IMR-90 (cell line): ENCODE measurements around the gene FAM204A. TPM values are rescaled to one million over a fixed set of nuclear protein-coding genes. Genes with fewer than 3 reads are reported as not detected.

Source experiments
- ATAC-seq: fragments of 200-7000 bp; cut with Tn5 transposase; 2 replicates; pipeline ENCODE4 v1.9.1; 2020; ENCODE audit warnings: low read depth, mild to moderate bottlenecking, moderate library complexity
- BruUV-seq: library from RNA; stranded (reverse); fragments of 400-500 nt; replicated peaks from 2 replicates; lab custom pipeline; 2021; lab: Mats Ljungman, UMichigan
- CTCF ChIA-PET: fragments of 300-600 bp; formaldehyde crosslinking; extraction: SDS; loops from one replicate; lab custom pipeline; 2021; ENCODE audit warnings: antibody characterized with exemption; lab: Yijun Ruan, JAX
- POLR2A ChIA-PET: fragments of 300-600 bp; sonication (Branson Sonifier 250); formaldehyde crosslinking; loops from one replicate; lab custom pipeline; 2022; ENCODE audit warnings: antibody characterized with exemption; ENCODE audit not compliant: unreplicated experiment; lab: Charles Lee
- DNase-seq: peaks from one replicate; pipeline ENCODE4 v3.0.0; 2013
- H2AFZ ChIP-seq: replicated peaks from 2 replicates; pipeline ENCODE3; 2013; ENCODE audit warnings: low read length, mild to moderate bottlenecking; ENCODE audit not compliant: poor library complexity
- H2AK5ac ChIP-seq: 2 replicates; pipeline ENCODE4 v1.6.1; 2013; ENCODE audit warnings: low read depth, low read length, inconsistent platforms
- H2AK9ac ChIP-seq: replicated peaks from 2 replicates; pipeline ENCODE3; 2013; ENCODE audit warnings: mild to moderate bottlenecking, low read depth, low read length, moderate library complexity; ENCODE audit not compliant: poor library complexity
- H2BK120ac ChIP-seq: 2 replicates; pipeline ENCODE4 v1.6.1; 2013; ENCODE audit warnings: low read depth, low read length, inconsistent platforms
- H2BK15ac ChIP-seq: 3 replicates; pipeline ENCODE4 v1.6.1; 2013; ENCODE audit warnings: low read depth, low read length, inconsistent platforms
- H2BK20ac ChIP-seq: 2 replicates; pipeline ENCODE4 v1.6.1; 2013; ENCODE audit warnings: low read depth, mild to moderate bottlenecking, inconsistent platforms, low read length, moderate library complexity
- H2BK5ac ChIP-seq: 2 replicates; pipeline ENCODE4 v1.6.1; 2013; ENCODE audit warnings: mild to moderate bottlenecking, low read depth, low read length, inconsistent platforms; ENCODE audit not compliant: poor library complexity, severe bottlenecking
- H3K14ac ChIP-seq: replicated peaks from 2 replicates; pipeline ENCODE4 v1.6.1; 2013; ENCODE audit warnings: low read depth, low read length, inconsistent platforms
- H3K18ac ChIP-seq: 2 replicates; pipeline ENCODE4 v1.6.1; 2013; ENCODE audit warnings: low read depth, low read length, control low read depth
- H3K23ac ChIP-seq: 2 replicates; pipeline ENCODE4 v1.6.1; 2013; ENCODE audit warnings: low read depth, low read length, inconsistent platforms
- H3K27ac ChIP-seq: 2 replicates; pipeline ENCODE4 v1.5.1; 2013; ENCODE audit warnings: mild to moderate bottlenecking, control low read depth, low read length; ENCODE audit not compliant: insufficient read depth
- H3K27me3 ChIP-seq: 2 replicates; pipeline ENCODE4 v1.6.1; 2013; ENCODE audit warnings: low read length; ENCODE audit not compliant: control insufficient read depth, insufficient read depth
- H3K36me3 ChIP-seq: 2 replicates; pipeline ENCODE4 v1.6.1; 2013; ENCODE audit warnings: low read length, mixed read lengths; ENCODE audit not compliant: control insufficient read depth, insufficient read depth
- H3K4ac ChIP-seq: 2 replicates; pipeline ENCODE4 v1.6.1; 2013; ENCODE audit warnings: low read depth, low read length, inconsistent platforms
- H3K4me1 ChIP-seq: 2 replicates; pipeline ENCODE4 v1.6.1; 2013; ENCODE audit warnings: low read length, mixed read lengths; ENCODE audit not compliant: control insufficient read depth, insufficient read depth
- H3K4me2 ChIP-seq: 2 replicates; pipeline ENCODE4 v1.6.1; 2013; ENCODE audit warnings: low read depth, mild to moderate bottlenecking, control low read depth, low read length, moderate library complexity
- H3K4me3 ChIP-seq: 2 replicates; pipeline ENCODE4 v1.5.1; 2013; ENCODE audit warnings: low read depth, mild to moderate bottlenecking, control low read depth, low read length, moderate library complexity; ENCODE audit not compliant: insufficient read depth
- H3K56ac ChIP-seq: 2 replicates; pipeline ENCODE4 v1.6.1; 2013; ENCODE audit warnings: low read length, inconsistent platforms; ENCODE audit not compliant: insufficient read depth; ENCODE audit errors: extremely low read depth
- H3K79me1 ChIP-seq, 2 experiments: 2 replicates each; pipeline ENCODE4 v1.6.1; 2013; ENCODE audit warnings: low read length in 2 of 2, inconsistent platforms in 1 of 2, low read depth in 1 of 2
- H3K9ac ChIP-seq: 2 replicates; pipeline ENCODE4 v1.6.1; 2013; ENCODE audit warnings: low read depth, low read length, control low read depth
- H3K9me1 ChIP-seq: 2 replicates; pipeline ENCODE4 v1.6.1; 2013; ENCODE audit warnings: low read length, inconsistent platforms; ENCODE audit not compliant: insufficient read depth
- H3K9me3 ChIP-seq: 2 replicates; pipeline ENCODE4 v1.6.1; 2013; ENCODE audit warnings: low read length; ENCODE audit not compliant: control insufficient read depth, insufficient read depth
- H4K20me1 ChIP-seq: 2 replicates; pipeline ENCODE4 v1.6.1; 2013; ENCODE audit warnings: low read length, inconsistent platforms; ENCODE audit not compliant: insufficient read depth
- H4K5ac ChIP-seq: 2 replicates; pipeline ENCODE4 v1.6.1; 2013; ENCODE audit warnings: mild to moderate bottlenecking, low read depth, low read length, control low read depth
- H4K8ac ChIP-seq, 2 experiments: 2 replicates each; pipeline ENCODE4 v1.6.1; 2013; ENCODE audit warnings: low read depth in 2 of 2, low read length in 2 of 2, control low read depth in 1 of 2, inconsistent platforms in 1 of 2
- H4K91ac ChIP-seq: 2 replicates; pipeline ENCODE4 v1.6.1; 2013; ENCODE audit warnings: low read depth, low read length, inconsistent platforms; ENCODE audit not compliant: insufficient read depth
- BHLHE40 ChIP-seq: fragments of 150-350 bp; IDR thresholded peaks from 2 replicates; pipeline ENCODE4 v1.6.1; 2016; ENCODE audit warnings: mild to moderate bottlenecking, low read depth, low read length
- CEBPB ChIP-seq: IDR thresholded peaks from 2 replicates; pipeline ENCODE4 v1.6.1; 2012; ENCODE audit warnings: low read depth, low read length, improper control_type of control experiment
- CHD1 ChIP-seq: IDR thresholded peaks from 2 replicates; pipeline ENCODE4 v1.6.1; 2012; ENCODE audit warnings: low read depth, low read length, improper control_type of control experiment
- CTCF ChIP-seq: conservative IDR thresholded peaks from 2 replicates; pipeline ENCODE4 v1.5.1; 2012; ENCODE audit warnings: mild to moderate bottlenecking, low read depth, low read length, improper control_type of control experiment
- FOS ChIP-seq: fragments of 150-350 bp; IDR thresholded peaks from 2 replicates; pipeline ENCODE4 v1.6.1; 2016; ENCODE audit warnings: low read depth, low read length
- MAFK ChIP-seq: IDR thresholded peaks from 2 replicates; pipeline ENCODE4 v1.6.1; 2012; ENCODE audit warnings: low read depth, low read length, improper control_type of control experiment
- MAZ ChIP-seq: IDR thresholded peaks from 2 replicates; pipeline ENCODE4 v1.6.1; 2012; ENCODE audit warnings: low read depth, mild to moderate bottlenecking, low read length, improper control_type of control experiment, moderate library complexity, borderline replicate concordance
- MXI1 ChIP-seq: IDR thresholded peaks from 2 replicates; pipeline ENCODE4 v1.6.1; 2012; ENCODE audit warnings: low read depth, mild to moderate bottlenecking, low read length, moderate library complexity, borderline replicate concordance
- NFE2L2 ChIP-seq: fragments of 150-350 bp; IDR thresholded peaks from 2 replicates; pipeline ENCODE4 v1.6.1; 2016; ENCODE audit warnings: low read depth, mild to moderate bottlenecking, low read length
- POLR2A ChIP-seq: IDR thresholded peaks from 2 replicates; pipeline ENCODE4 v1.6.1; 2012; ENCODE audit warnings: mild to moderate bottlenecking, low read depth, low read length
- RAD21 ChIP-seq: IDR thresholded peaks from 2 replicates; pipeline ENCODE4 v1.6.1; 2012; ENCODE audit warnings: low read length, improper control_type of control experiment
- RCOR1 ChIP-seq: IDR thresholded peaks from 2 replicates; pipeline ENCODE4 v1.6.1; 2012; ENCODE audit warnings: mild to moderate bottlenecking, low read length, improper control_type of control experiment; ENCODE audit not compliant: insufficient replicate concordance
- RFX5 ChIP-seq: IDR thresholded peaks from 2 replicates; pipeline ENCODE4 v1.8.0; 2012; ENCODE audit warnings: low read depth, mild to moderate bottlenecking, low read length, moderate library complexity
- SMC3 ChIP-seq: fragments of 150-350 bp; IDR thresholded peaks from 2 replicates; pipeline ENCODE4 v1.6.1; 2016; ENCODE audit warnings: low read depth, mild to moderate bottlenecking, antibody characterized with exemption, low read length, moderate library complexity
- WGBS, 2 experiments: methylation state at CpG; one replicate each; pipeline versions ENCODE4 v1.1.5 to v1.1.7; 2013; ENCODE audit warnings: missing lambda C conversion rate in 2 of 2; ENCODE audit not compliant: insufficient read length in 1 of 2; ENCODE audit errors: extremely low coverage in 2 of 2; 5-methylcytosine and 5-hydroxymethylcytosine counted together
- dilution Hi-C: fragments of 300-500 bp; cut with HindIII; formaldehyde crosslinking; loops from one replicate; pipeline ENCODE4 v1.14.3; 2018; ENCODE audit warnings: low sequenced_read_pairs; ENCODE audit not compliant: unreplicated experiment
- in situ Hi-C: fragments of 300-500 bp; cut with MboI; formaldehyde crosslinking; loops from 3 replicates; pipeline ENCODE4 v1.14.3; 2019; ENCODE audit warnings: low sequenced_read_pairs, inconsistent platforms, mixed read lengths
- intact Hi-C: fragments of 100-400 bp; cut with micrococcal nuclease; formaldehyde crosslinking; loops from 2 replicates; pipeline ENCODE4 v1.10.0; 2022
- polyA plus RNA-seq, 3 experiments: library from polyadenylated mRNA; depleted of rRNA; stranded (reverse); fragments of >200 nt; gene quantifications; 2 replicates each; pipeline ENCODE4 v1.2.3, GENCODE V29; 2012; ENCODE audit warnings: low replicate concordance in 1 of 3
- total RNA-seq: library from RNA; depleted of rRNA; stranded (reverse); fragments of >200 nt; gene quantifications from 2 replicates; pipeline ENCODE4 v1.2.3, GENCODE V29; 2012
- TF ChIP-seq, protein P1 (sequence below): fragments of 150-350 bp; IDR thresholded peaks from 2 replicates; pipeline ENCODE4 v1.6.1; 2017; ENCODE audit warnings: mild to moderate bottlenecking, antibody characterized with exemption, low read length, low read depth
- TF ChIP-seq, protein P2 (sequence below): fragments of 150-350 bp; IDR thresholded peaks from 2 replicates; pipeline ENCODE4 v1.6.1; 2016; ENCODE audit warnings: low read depth, mild to moderate bottlenecking, low read length, moderate library complexity, borderline replicate concordance

The FAM204A gene
- total and polyA plus RNA-seq, 2 of the 4 experiments (the other 2 are of a cell fraction) = 23.6 to 54.3 TPM

DNA sequence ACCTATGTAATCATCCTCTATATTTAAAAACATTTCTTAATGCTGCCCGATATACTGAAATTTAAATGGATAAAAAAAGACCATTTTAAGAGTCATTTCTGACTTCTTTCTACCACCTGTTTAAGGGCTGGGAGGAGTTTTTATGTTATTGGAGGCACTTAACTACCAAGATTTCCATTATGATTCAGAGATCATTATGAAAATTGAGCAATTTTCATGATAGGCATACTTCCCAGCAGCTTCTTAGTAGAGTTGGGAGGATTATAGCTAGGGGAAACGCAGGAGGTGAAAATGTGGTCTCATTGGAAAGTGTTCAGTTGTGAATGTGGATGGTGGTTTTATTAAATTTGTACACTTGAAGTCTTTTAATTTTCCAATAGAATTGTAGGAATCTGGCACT is 28.4 kb upstream of the FAM204A start:
- H3K9me1 ChIP-seq = no peaks in the 10 kb centered on the region
- H3K18ac ChIP-seq = no peak overlapping the region
- H2BK120ac ChIP-seq = no peak overlapping the region
- no peak for DNase-seq
- H3K9ac ChIP-seq = no peak overlapping the region
- H3K27me3 ChIP-seq = no peaks in the 10 kb centered on the region; the same call in 1 of the 2 replicates
- no peaks in the 10 kb centered on the region for H3K79me1 ChIP-seq
- no TSS peak for BruUV-seq
- no peak overlapping the region for H4K5ac ChIP-seq
- no peaks in the 10 kb centered on the region for H3K4me1 ChIP-seq
- no peak overlapping the region for H3K4me2 ChIP-seq
- no peak overlapping the region for H2AFZ ChIP-seq
- no peak overlapping the region for H4K91ac ChIP-seq
- no peak overlapping the region for H2AK9ac ChIP-seq
- no peak overlapping the region for H3K4ac ChIP-seq
- H3K9me3 ChIP-seq = no peaks in the 10 kb centered on the region
- H3K36me3 ChIP-seq = no peaks in the 10 kb centered on the region
- H3K4me3 ChIP-seq = no peak overlapping the region
- H3K56ac ChIP-seq = no peak overlapping the region
- H4K8ac ChIP-seq = no peak overlapping the region
- H2BK5ac ChIP-seq = no peak overlapping the region
- H3K27ac ChIP-seq = no peak overlapping the region
- no peak for ATAC-seq
- no peaks in the 10 kb centered on the region for H4K20me1 ChIP-seq
- no peak overlapping the region for H3K23ac ChIP-seq
- ChIA-PET POLR2A (no interaction called here), CTCF (no interaction called here)
- TF ChIP-seq, protein P1, sequence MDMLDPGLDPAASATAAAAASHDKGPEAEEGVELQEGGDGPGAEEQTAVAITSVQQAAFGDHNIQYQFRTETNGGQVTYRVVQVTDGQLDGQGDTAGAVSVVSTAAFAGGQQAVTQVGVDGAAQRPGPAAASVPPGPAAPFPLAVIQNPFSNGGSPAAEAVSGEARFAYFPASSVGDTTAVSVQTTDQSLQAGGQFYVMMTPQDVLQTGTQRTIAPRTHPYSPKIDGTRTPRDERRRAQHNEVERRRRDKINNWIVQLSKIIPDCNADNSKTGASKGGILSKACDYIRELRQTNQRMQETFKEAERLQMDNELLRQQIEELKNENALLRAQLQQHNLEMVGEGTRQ = no peak
- TF ChIP-seq POLR2A (no peak), BHLHE40 (no peak), RFX5 (no peak), RAD21 (no peak), FOS (no peak), MAFK (no peak), CHD1 (no peak), NFE2L2 (no peak), CTCF (no peak), MXI1 (no peak), MAZ (no peak), RCOR1 (no peak), SMC3 (no peak), CEBPB (no peak)
- TF ChIP-seq, protein P2, sequence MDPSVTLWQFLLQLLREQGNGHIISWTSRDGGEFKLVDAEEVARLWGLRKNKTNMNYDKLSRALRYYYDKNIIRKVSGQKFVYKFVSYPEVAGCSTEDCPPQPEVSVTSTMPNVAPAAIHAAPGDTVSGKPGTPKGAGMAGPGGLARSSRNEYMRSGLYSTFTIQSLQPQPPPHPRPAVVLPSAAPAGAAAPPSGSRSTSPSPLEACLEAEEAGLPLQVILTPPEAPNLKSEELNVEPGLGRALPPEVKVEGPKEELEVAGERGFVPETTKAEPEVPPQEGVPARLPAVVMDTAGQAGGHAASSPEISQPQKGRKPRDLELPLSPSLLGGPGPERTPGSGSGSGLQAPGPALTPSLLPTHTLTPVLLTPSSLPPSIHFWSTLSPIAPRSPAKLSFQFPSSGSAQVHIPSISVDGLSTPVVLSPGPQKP = no peak
- in situ Hi-C loops (no loop called here), intact Hi-C loops (no loop called here), dilution Hi-C loops (no loop called here)
- no peak overlapping the region for H3K14ac ChIP-seq
- no peak overlapping the region for H2AK5ac ChIP-seq
- WGBS, 2 experiments = no CpG with 5 or more reads among the region's 2 CpGs
- H2BK15ac ChIP-seq = no peak overlapping the region
- no peak overlapping the region for H2BK20ac ChIP-seq
